Measurements from ENCODE around the gene PIGO. TPM values are rescaled to one million over a fixed set of nuclear protein-coding genes. Genes with fewer than 3 reads are reported as not detected.

Gene PIGO
- total and polyA plus RNA-seq, 2 of the 8 experiments (the other 6 are each of a cell fraction or from before 2014, with no cell fraction given), result 20.5 to 31.3 TPM

DNA sequence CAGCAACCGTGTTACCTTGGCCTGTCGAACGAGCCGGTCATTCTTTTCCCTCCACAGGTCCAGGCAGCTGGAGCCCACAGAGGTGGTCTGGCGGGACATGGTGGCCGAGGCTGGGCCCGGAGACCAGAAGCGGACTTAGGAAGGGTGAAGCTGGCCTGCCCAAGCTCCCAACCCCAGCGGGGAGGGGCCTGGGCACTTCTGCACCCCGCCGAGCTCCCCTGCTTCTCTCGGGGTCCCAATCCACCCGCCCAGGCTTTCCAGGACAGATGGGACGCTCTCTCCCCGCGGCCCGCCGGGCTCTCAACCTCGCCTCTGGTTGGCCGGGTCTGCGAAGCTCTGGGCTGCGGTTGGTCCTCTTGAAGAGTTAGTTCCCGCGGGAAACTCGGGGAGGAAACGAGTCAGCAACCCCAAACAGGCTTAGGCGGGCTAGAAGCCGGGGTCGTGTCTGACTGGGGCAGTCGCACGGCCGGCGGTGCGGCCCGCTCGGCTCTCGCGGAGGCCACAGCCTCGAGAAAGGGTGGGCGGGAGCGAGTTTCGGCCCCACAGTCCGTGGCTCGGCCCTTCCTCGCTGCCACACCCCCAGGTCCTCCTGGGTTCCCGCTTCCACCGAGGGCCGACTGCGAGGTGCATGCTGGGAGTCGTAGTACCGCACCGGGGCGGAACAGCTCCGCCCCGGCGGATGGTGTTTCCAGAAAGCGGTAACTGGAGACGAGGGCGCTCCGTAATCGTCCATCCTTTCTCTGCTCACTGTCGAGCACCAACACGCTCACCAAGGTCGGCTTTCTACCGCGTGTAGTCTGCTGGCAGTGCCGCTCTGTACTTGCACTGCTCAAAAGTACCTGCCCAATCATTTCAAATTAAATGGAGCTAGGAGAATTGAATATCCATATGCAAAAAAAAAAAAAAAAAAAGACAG is 16.7 kb downstream of the PIGO start, which contains the start of gene FANCG (continued):
- TF ChIP-seq CBX5 (IDR thresholded peaks at IDR 0.05; ENCODE audit: low read depth, low read length) (no peak), HDAC2 (IDR thresholded peaks at IDR 0.05; ENCODE audit: borderline replicate concordance in 1 of 2, low read depth in 2 of 2, low read length in 2 of 2) (peak; percentile 75 to 94; a peak in 1 of 4 replicates), RAD21 (IDR thresholded peaks at IDR 0.05 in 1 of 2, conservative IDR thresholded peaks at IDR 0.05 in 1 of 2; ENCODE audit: low read depth in 2 of 2, low read length in 2 of 2) (no peak), JUND (IDR thresholded peaks at IDR 0.05; ENCODE audit: low read length) (no peak), TCF12 (IDR thresholded peaks at IDR 0.05; ENCODE audit: low read depth, low read length) (no peak), PHF8 (conservative IDR thresholded peaks at IDR 0.05; ENCODE audit: low read depth, low read length) (peak; percentile 86), TBP (IDR thresholded peaks at IDR 0.05; ENCODE audit: low read depth, low read length) (peak; percentile 62), KDM1A (IDR thresholded peaks at IDR 0.05; ENCODE audit: borderline replicate concordance, low read length) (no peak), GABPA (IDR thresholded peaks at IDR 0.05; ENCODE audit: borderline replicate concordance, insufficient read depth, low read length) (no peak), EGR1 (IDR thresholded peaks at IDR 0.05; ENCODE audit: borderline replicate concordance, low read depth, low read length) (no peak), RFX5 (IDR thresholded peaks at IDR 0.05; ENCODE audit: borderline replicate concordance, low read depth, low read length) (no peak), YY1 (IDR thresholded peaks at IDR 0.05; ENCODE audit: low read depth, low read length) (0 out of 2 replicates have a peak, but pooled peaks have one; percentile 25), BCL11A (IDR thresholded peaks at IDR 0.05; ENCODE audit: low read depth in 2 of 2, low read length in 2 of 2) (no peak), ASH2L (IDR thresholded peaks at IDR 0.05; ENCODE audit: low read length) (no peak), CREB1 (IDR thresholded peaks at IDR 0.05) (no peak), CBX8 (IDR thresholded peaks at IDR 0.05; ENCODE audit: borderline replicate concordance, low read depth, low read length) (no peak), KDM4A (IDR thresholded peaks at IDR 0.05; ENCODE audit: low read depth, low read length, severe bottlenecking) (peak; percentile 46), HDAC6 (IDR thresholded peaks at IDR 0.05; ENCODE audit: low read depth, low read length) (no peak), SIN3A (conservative IDR thresholded peaks at IDR 0.05 in 1 of 2, IDR thresholded peaks at IDR 0.05 in 1 of 2; ENCODE audit: low read depth in 1 of 2, low read length in 2 of 2) (peak; percentile 23 to 63; a peak in 2 of 4 replicates)
- TF ChIP-seq, protein P1, sequence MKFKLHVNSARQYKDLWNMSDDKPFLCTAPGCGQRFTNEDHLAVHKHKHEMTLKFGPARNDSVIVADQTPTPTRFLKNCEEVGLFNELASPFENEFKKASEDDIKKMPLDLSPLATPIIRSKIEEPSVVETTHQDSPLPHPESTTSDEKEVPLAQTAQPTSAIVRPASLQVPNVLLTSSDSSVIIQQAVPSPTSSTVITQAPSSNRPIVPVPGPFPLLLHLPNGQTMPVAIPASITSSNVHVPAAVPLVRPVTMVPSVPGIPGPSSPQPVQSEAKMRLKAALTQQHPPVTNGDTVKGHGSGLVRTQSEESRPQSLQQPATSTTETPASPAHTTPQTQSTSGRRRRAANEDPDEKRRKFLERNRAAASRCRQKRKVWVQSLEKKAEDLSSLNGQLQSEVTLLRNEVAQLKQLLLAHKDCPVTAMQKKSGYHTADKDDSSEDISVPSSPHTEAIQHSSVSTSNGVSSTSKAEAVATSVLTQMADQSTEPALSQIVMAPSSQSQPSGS (IDR thresholded peaks at IDR 0.05; ENCODE audit: low read length), result no peak
- TF ChIP-seq, protein P2, sequence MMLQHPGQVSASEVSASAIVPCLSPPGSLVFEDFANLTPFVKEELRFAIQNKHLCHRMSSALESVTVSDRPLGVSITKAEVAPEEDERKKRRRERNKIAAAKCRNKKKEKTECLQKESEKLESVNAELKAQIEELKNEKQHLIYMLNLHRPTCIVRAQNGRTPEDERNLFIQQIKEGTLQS (IDR thresholded peaks at IDR 0.05; ENCODE audit: insufficient read depth, low read depth, low read length), result no peak
